ENCODE measurements around the gene CTXN2.

Gene CTXN2

GRCh38 chr15:48153526-48153925 lies 37.9 kb upstream of the CTXN2 start:
- no peaks in the 10 kb centered on the region for H3K79me2 ChIP-seq (ENCODE audit: low read length)
- no peak overlapping the region for H3K4me2 ChIP-seq (ENCODE audit: low read depth, low read length)
- H3K4me1 ChIP-seq (ENCODE audit: low read length) = no peaks in the 10 kb centered on the region
- no peaks in the 10 kb centered on the region for H3K9me2 ChIP-seq (replicated peaks; ENCODE audit: insufficient read depth, low read length)
- no peaks in the 10 kb centered on the region for H3K9me3 ChIP-seq (replicated peaks; ENCODE audit: insufficient read depth, low read length)
- no peaks in the 10 kb centered on the region for H3K27me3 ChIP-seq (replicated peaks; ENCODE audit: insufficient read depth, low read length)
- H2AFZ ChIP-seq (ENCODE audit: low read length) = no peak overlapping the region
- H3K36me3 ChIP-seq (replicated peaks; ENCODE audit: insufficient read depth, low read length) = no peaks in the 10 kb centered on the region
- no peak overlapping the region for H3K9ac ChIP-seq (ENCODE audit: low read length)
- H3K27ac ChIP-seq (ENCODE audit: low read length) = no peak overlapping the region
- DNase-seq = no peak
- H4K20me1 ChIP-seq (ENCODE audit: insufficient read depth, low read length) = no peaks in the 10 kb centered on the region
- H3F3A ChIP-seq (ENCODE audit: insufficient read depth, low read length) = no peaks in the 10 kb centered on the region
- H3K4me3 ChIP-seq (ENCODE audit: low read length) = no peak overlapping the region
- TF ChIP-seq, protein P1, sequence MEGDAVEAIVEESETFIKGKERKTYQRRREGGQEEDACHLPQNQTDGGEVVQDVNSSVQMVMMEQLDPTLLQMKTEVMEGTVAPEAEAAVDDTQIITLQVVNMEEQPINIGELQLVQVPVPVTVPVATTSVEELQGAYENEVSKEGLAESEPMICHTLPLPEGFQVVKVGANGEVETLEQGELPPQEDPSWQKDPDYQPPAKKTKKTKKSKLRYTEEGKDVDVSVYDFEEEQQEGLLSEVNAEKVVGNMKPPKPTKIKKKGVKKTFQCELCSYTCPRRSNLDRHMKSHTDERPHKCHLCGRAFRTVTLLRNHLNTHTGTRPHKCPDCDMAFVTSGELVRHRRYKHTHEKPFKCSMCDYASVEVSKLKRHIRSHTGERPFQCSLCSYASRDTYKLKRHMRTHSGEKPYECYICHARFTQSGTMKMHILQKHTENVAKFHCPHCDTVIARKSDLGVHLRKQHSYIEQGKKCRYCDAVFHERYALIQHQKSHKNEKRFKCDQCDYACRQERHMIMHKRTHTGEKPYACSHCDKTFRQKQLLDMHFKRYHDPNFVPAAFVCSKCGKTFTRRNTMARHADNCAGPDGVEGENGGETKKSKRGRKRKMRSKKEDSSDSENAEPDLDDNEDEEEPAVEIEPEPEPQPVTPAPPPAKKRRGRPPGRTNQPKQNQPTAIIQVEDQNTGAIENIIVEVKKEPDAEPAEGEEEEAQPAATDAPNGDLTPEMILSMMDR (IDR thresholded peaks at IDR 0.05; ENCODE audit: low read length) = no peak
- TF ChIP-seq EZH2 (optimal IDR thresholded peaks at IDR 0.05; ENCODE audit: low read depth, low read length) (no peak), EZH2phosphoT487 (IDR thresholded peaks at IDR 0.05; ENCODE audit: low read length) (no peak)

GRCh38 chr15:48168616-48169015 lies 22.8 kb upstream of the CTXN2 start:
- Histone ChIP-seq H3K36me3 (replicated peaks; ENCODE audit: insufficient read depth, low read length) (no peaks in the 10 kb centered on the region), H3K4me3 (ENCODE audit: low read length) (no peak overlapping the region), H3K79me2 (ENCODE audit: low read length) (peaks cover 8% of the 10 kb centered on the region; the same call in 1 of the 2 replicates), H2AFZ (ENCODE audit: low read length) (no peak overlapping the region), H4K20me1 (ENCODE audit: insufficient read depth, low read length) (no peaks in the 10 kb centered on the region), H3K27ac (ENCODE audit: low read length) (no peak overlapping the region), H3K9me2 (replicated peaks; ENCODE audit: insufficient read depth, low read length) (no peaks in the 10 kb centered on the region), H3K4me1 (ENCODE audit: low read length) (no peaks in the 10 kb centered on the region), H3K9me3 (replicated peaks; ENCODE audit: insufficient read depth, low read length) (no peaks in the 10 kb centered on the region), H3F3A (ENCODE audit: insufficient read depth, low read length) (no peaks in the 10 kb centered on the region), H3K27me3 (replicated peaks; ENCODE audit: insufficient read depth, low read length) (no peaks in the 10 kb centered on the region), H3K4me2 (ENCODE audit: low read depth, low read length) (no peak overlapping the region), H3K9ac (ENCODE audit: low read length) (no peak overlapping the region)
- TF ChIP-seq, protein P1 (IDR thresholded peaks at IDR 0.05; ENCODE audit: low read length) = no peak
- TF ChIP-seq EZH2 (optimal IDR thresholded peaks at IDR 0.05; ENCODE audit: low read depth, low read length) = no peak
- TF ChIP-seq EZH2phosphoT487 (IDR thresholded peaks at IDR 0.05; ENCODE audit: low read length) = no peak
- no peak for DNase-seq

GRCh38 chr15:48170981-48171380 lies 20.5 kb upstream of the CTXN2 start:
- Histone ChIP-seq H3K79me2 (ENCODE audit: low read length) (peaks cover 13% of the 10 kb centered on the region; the same call in 1 of the 2 replicates), H3K4me3 (ENCODE audit: low read length) (no peak overlapping the region), H3K4me1 (ENCODE audit: low read length) (no peaks in the 10 kb centered on the region), H3K27me3 (replicated peaks; ENCODE audit: insufficient read depth, low read length) (no peaks in the 10 kb centered on the region), H4K20me1 (ENCODE audit: insufficient read depth, low read length) (no peaks in the 10 kb centered on the region), H3K27ac (ENCODE audit: low read length) (no peak overlapping the region), H3K4me2 (ENCODE audit: low read depth, low read length) (no peak overlapping the region), H3K9me3 (replicated peaks; ENCODE audit: insufficient read depth, low read length) (no peaks in the 10 kb centered on the region), H3K36me3 (replicated peaks; ENCODE audit: insufficient read depth, low read length) (no peaks in the 10 kb centered on the region), H3K9me2 (replicated peaks; ENCODE audit: insufficient read depth, low read length) (no peaks in the 10 kb centered on the region), H2AFZ (ENCODE audit: low read length) (no peak overlapping the region), H3F3A (ENCODE audit: insufficient read depth, low read length) (no peaks in the 10 kb centered on the region), H3K9ac (ENCODE audit: low read length) (no peak overlapping the region)
- TF ChIP-seq EZH2phosphoT487 (IDR thresholded peaks at IDR 0.05; ENCODE audit: low read length) = no peak
- TF ChIP-seq, protein P1 (IDR thresholded peaks at IDR 0.05; ENCODE audit: low read length) = no peak
- TF ChIP-seq EZH2 (optimal IDR thresholded peaks at IDR 0.05; ENCODE audit: low read depth, low read length) = no peak
- no peak for DNase-seq

Data from MM.1S (cell line).